CD14-positive monocyte (primary cell): ENCODE results near the gene MAP2K1. TPM values are rescaled to one million over a fixed set of nuclear protein-coding genes. Genes with fewer than 3 reads are reported as not detected.

Experiments used
- DNase-seq, 3 donors: peaks; one replicate each; pipeline ENCODE4 v3.0.0-alpha.2; 2011 to 2022
- H2AFZ ChIP-seq: 2 replicates; pipeline ENCODE4 v1.6.0; 2012; ENCODE audit warnings: mild to moderate bottlenecking, low read depth, low read length, inconsistent platforms; ENCODE audit not compliant: insufficient read depth, poor library complexity, severe bottlenecking
- H3K27ac ChIP-seq, 2 donors: 1 replicate in 1 of 2; 2 replicates in 1 of 2; pipeline ENCODE4 v1.5.1; 2012 to 2013; ENCODE audit warnings: low read length in 2 of 2, control low read depth in 1 of 2, inconsistent platforms in 1 of 2, low read depth in 1 of 2, mild to moderate bottlenecking in 1 of 2
- H3K27me3 ChIP-seq, 2 donors: one replicate each; pipeline versions ENCODE4 v1.6.0 to v1.6.1; 2011 to 2013; ENCODE audit warnings: low read length in 2 of 2; ENCODE audit not compliant: control insufficient read depth in 2 of 2, insufficient read depth in 2 of 2
- H3K36me3 ChIP-seq, 2 donors: replicated peaks in 1 of 2; 1 replicate in 1 of 2; 2 replicates in 1 of 2; pipeline versions ENCODE4 v1.5.1 to v1.6.1; 2012 to 2013; ENCODE audit warnings: low read length in 2 of 2, control low read depth in 1 of 2, inconsistent platforms in 1 of 2, mild to moderate bottlenecking in 1 of 2; ENCODE audit not compliant: insufficient read depth in 2 of 2, control insufficient read depth in 1 of 2
- H3K4me1 ChIP-seq, 2 donors: 1 replicate in 1 of 2; 2 replicates in 1 of 2; pipeline versions ENCODE4 v1.5.1 to v1.6.1; 2012 to 2013; ENCODE audit warnings: low read length in 2 of 2, control low read depth in 1 of 2, inconsistent platforms in 1 of 2, mild to moderate bottlenecking in 1 of 2, moderate library complexity in 1 of 2; ENCODE audit not compliant: insufficient read depth in 2 of 2, control insufficient read depth in 1 of 2
- H3K4me2 ChIP-seq: replicated peaks from 2 replicates; pipeline ENCODE3; 2012; ENCODE audit warnings: low read length, moderate library complexity, mild to moderate bottlenecking; ENCODE audit not compliant: poor library complexity, severe bottlenecking; ENCODE audit errors: extremely low read depth
- H3K4me3 ChIP-seq, 3 experiments: fragments of 200-600 bp in 1 of 3; sonication (generic) in 1 of 3; replicated peaks in 1 of 3; 1 replicate in 2 of 3; 2 replicates in 1 of 3; pipeline ENCODE4 v1.5.1; 2011 to 2013; ENCODE audit warnings: low read length in 3 of 3, mild to moderate bottlenecking in 3 of 3, control low read depth in 2 of 3, low read depth in 2 of 3, inconsistent platforms in 1 of 3, moderate library complexity in 1 of 3
- H3K79me2 ChIP-seq: 2 replicates; pipeline ENCODE4 v1.6.0; 2012; ENCODE audit warnings: mild to moderate bottlenecking, control low read depth, inconsistent platforms, low read length, moderate library complexity; ENCODE audit not compliant: insufficient read depth
- H3K9ac ChIP-seq: 2 replicates; pipeline ENCODE4 v1.6.0; 2017; ENCODE audit warnings: low read length, mild to moderate bottlenecking; ENCODE audit not compliant: insufficient read depth, poor library complexity, severe bottlenecking
- H3K9me3 ChIP-seq, 2 donors: replicated peaks in 1 of 2; 1 replicate in 1 of 2; 2 replicates in 1 of 2; pipeline versions ENCODE4 v1.5.1 to v1.6.1; 2012 to 2013; ENCODE audit warnings: low read length in 2 of 2, control low read depth in 1 of 2; ENCODE audit not compliant: control insufficient read depth in 1 of 2, insufficient read depth in 1 of 2
- H4K20me1 ChIP-seq: 2 replicates; pipeline ENCODE4 v1.6.0; 2012; ENCODE audit warnings: mild to moderate bottlenecking, low read length, control low read depth, moderate library complexity; ENCODE audit not compliant: insufficient read depth
- H3K27ac Mint-ChIP-seq, 7 donors: one replicate each; pipeline ENCODE4 v1.8.0; 2020; ENCODE audit warnings: mild to moderate bottlenecking in 7 of 7, mixed read lengths in 7 of 7, moderate library complexity in 6 of 7, inconsistent platforms in 2 of 7
- H3K27me3 Mint-ChIP-seq, 3 donors: one replicate each; pipeline ENCODE4 v1.8.0; 2021 to 2022; ENCODE audit warnings: low read depth in 3 of 3, mild to moderate bottlenecking in 3 of 3, mixed read lengths in 3 of 3, moderate library complexity in 3 of 3, inconsistent platforms in 1 of 3
- H3K36me3 Mint-ChIP-seq, 2 donors: one replicate each; pipeline ENCODE4 v1.8.0; 2020; ENCODE audit warnings: mixed read lengths in 2 of 2, inconsistent platforms in 1 of 2, mild to moderate bottlenecking in 1 of 2
- H3K4me1 Mint-ChIP-seq: one replicate; pipeline ENCODE4 v1.8.0; 2020; ENCODE audit warnings: mild to moderate bottlenecking, mixed read lengths
- H3K4me3 Mint-ChIP-seq, 2 donors: one replicate each; pipeline ENCODE4 v1.8.0; 2020; ENCODE audit warnings: mild to moderate bottlenecking in 2 of 2, mixed read lengths in 2 of 2, moderate library complexity in 1 of 2
- H3K9me3 Mint-ChIP-seq, 7 donors: one replicate each; pipeline ENCODE4 v1.8.0; 2020 to 2022; ENCODE audit warnings: mixed read lengths in 7 of 7, mild to moderate bottlenecking in 6 of 7, moderate library complexity in 6 of 7, inconsistent platforms in 2 of 7
- CTCF ChIP-seq: fragments of 200-600 bp; IDR thresholded peaks from one replicate; pipeline ENCODE4 v1.8.0; 2022; ENCODE audit warnings: antibody characterized with exemption, mild to moderate bottlenecking
- WGBS: methylation state at CpG from one replicate; pipeline ENCODE4 v1.1.5; 2013; ENCODE audit warnings: missing lambda C conversion rate; ENCODE audit not compliant: insufficient coverage; 5-methylcytosine and 5-hydroxymethylcytosine counted together
- intact Hi-C, 2 donors: fragments of 100-400 bp; cut with micrococcal nuclease; formaldehyde crosslinking; loops; one replicate each; pipeline versions ENCODE4 v1.15.0 to v1.15.1; 2023
- polyA plus RNA-seq, 3 donors: library from polyadenylated mRNA; depleted of rRNA in 1 of 3; unstranded in 2 of 3; stranded (reverse) in 1 of 3; fragments of 300-500 nt in 2 of 3; fragments of >200 nt in 1 of 3; fragmentation: Illumina TruSeq in 2 of 3; gene quantifications; 1 replicate in 2 of 3; 2 replicates in 1 of 3; pipeline ENCODE4 v1.2.3, GENCODE V29; 2012 to 2021

MAP2K1 gene
- polyA plus RNA-seq, 3 donors, result 41.3 to 71.1 (median 64.5) TPM

- H3K27ac ChIP-seq, result no peak overlapping the region
- Mint-ChIP-seq H3K27ac (peak overlapping the region in 1 of 7 donors; percentile 3), H3K4me1 (peaks cover 14% of the 10 kb centered on the region), H3K27me3 (peaks cover 0 to 2% (median 0%) of the 10 kb centered on the region in 3 donors), H3K36me3 (peaks cover 4 to 6% of the 10 kb centered on the region in 2 donors), H3K9me3 (no peaks in the 10 kb centered on the region), H3K4me3 (no peak overlapping the region)
- no peaks in the 10 kb centered on the region for H3K27me3 ChIP-seq
- H3K4me2 ChIP-seq, result no peak overlapping the region
- peaks cover 8% of the 10 kb centered on the region for H4K20me1 ChIP-seq
- H3K9ac ChIP-seq, result no peak overlapping the region
- H3K36me3 ChIP-seq, result peaks cover 0 to 6% of the 10 kb centered on the region in 2 donors
- no CpG with 5 or more reads among the region's 3 CpGs for WGBS
- no peaks in the 10 kb centered on the region for H3K9me3 ChIP-seq
- DNase-seq, result no peak
- H3K4me1 ChIP-seq, result peaks cover 14 to 17% of the 10 kb centered on the region in 2 donors
- intact Hi-C loops, result no loop called here
- TF ChIP-seq CTCF, result no peak
- peaks cover 42% of the 10 kb centered on the region for H3K79me2 ChIP-seq
- no peak overlapping the region for H2AFZ ChIP-seq
- H3K4me3 ChIP-seq, result no peak overlapping the region
Observed at GRCh38 chr15:66508293-66508883, 121.7 kb downstream of the MAP2K1 start.

GRCh38 chr15:66514586-66514985, 127.9 kb downstream of the MAP2K1 start:
- Histone ChIP-seq H3K27ac (no peak overlapping the region), H3K79me2 (no peaks in the 10 kb centered on the region), H3K9me3 (no peaks in the 10 kb centered on the region), H3K4me1 (no peaks in the 10 kb centered on the region), H3K4me2 (no peak overlapping the region), H4K20me1 (no peaks in the 10 kb centered on the region), H3K4me3 (no peak overlapping the region), H3K27me3 (no peaks in the 10 kb centered on the region), H2AFZ (no peak overlapping the region), H3K36me3 (peaks cover 7 to 50% of the 10 kb centered on the region in 2 donors), H3K9ac (no peak overlapping the region)
- Mint-ChIP-seq H3K27ac (peak overlapping the region in 1 of 7 donors; percentile 50), H3K4me3 (no peak overlapping the region), H3K4me1 (no peaks in the 10 kb centered on the region), H3K9me3 (peaks cover 0 to 1% (median 0%) of the 10 kb centered on the region in 7 donors), H3K36me3 (peaks cover 24 to 47% of the 10 kb centered on the region in 2 donors), H3K27me3 (peaks cover 0 to 2% (median 0%) of the 10 kb centered on the region in 3 donors)
- no peak for DNase-seq
- no CpG with 5 or more reads among the region's 3 CpGs for WGBS
- intact Hi-C loops, result no loop called here
- TF ChIP-seq CTCF, result no peak
